GM12878 (cell line): ENCODE results near the gene NPHS1. TPM values are rescaled to one million over a fixed set of nuclear protein-coding genes. Genes with fewer than 3 reads are reported as not detected.
A peak's percentile ranks its signal among the peaks of the same experiment; 100 is the strongest.

ENCODE experiments used
- ATAC-seq: fragments of 200-7000 bp; cut with Tn5 transposase; 3 replicates; pipeline ENCODE4 v1.9.1; 2020; ENCODE audit warnings: mild to moderate bottlenecking, moderate library complexity
- BruUV-seq: library from RNA; stranded (reverse); fragments of 400-500 nt; replicated peaks from 2 replicates; lab custom pipeline; 2021; lab: Mats Ljungman, UMichigan
- CTCF ChIA-PET: fragments of 300-600 bp; sonication (Branson Sonifier 250); formaldehyde crosslinking; extraction: SDS; loops from one replicate; lab custom pipeline; 2021; ENCODE audit warnings: inconsistent platforms; lab: Yijun Ruan, JAX
- POLR2A ChIA-PET: fragments of 350-600 bp; formaldehyde crosslinking; extraction: SDS; loops from one replicate; lab custom pipeline; 2021; ENCODE audit warnings: inconsistent platforms; lab: Charles Lee
- RAD21 ChIA-PET: fragments of 300-600 bp; sonication (Branson Sonifier 250); formaldehyde crosslinking; loops from one replicate; lab custom pipeline; 2023; ENCODE audit warnings: antibody characterized with exemption; ENCODE audit not compliant: unreplicated experiment; lab: Charles Lee
- SMC1A ChIA-PET: fragments of 300-600 bp; sonication (Branson Sonifier 250); formaldehyde crosslinking; loops from one replicate; lab custom pipeline; 2023; ENCODE audit not compliant: unreplicated experiment, uncharacterized antibody; lab: Charles Lee
- DNase-seq: peaks from one replicate; pipeline ENCODE4 v3.0.0-alpha.2; 2011; ENCODE audit warnings: low read depth, low spot score
- FAIRE-seq: peaks from 3 replicates; lab custom pipeline; 2011; peaks lifted over from hg19 to GRCh38; lab: Jason Lieb, UNC
- H2AFZ ChIP-seq: 2 replicates; pipeline ENCODE4 v1.6.0; 2011; ENCODE audit warnings: low read depth, low read length, control low read depth; ENCODE audit not compliant: control insufficient read depth
- H3K27ac ChIP-seq: 2 replicates; pipeline ENCODE4 v1.5.1; 2011; ENCODE audit warnings: control low read depth; ENCODE audit not compliant: control insufficient read depth, insufficient read depth
- H3K27me3 ChIP-seq, 2 experiments: replicated peaks in 1 of 2; 2 replicates each; pipeline versions ENCODE4 v1.6.0 to v1.6.1; 2011; ENCODE audit warnings: low read length in 1 of 2; ENCODE audit not compliant: control insufficient read depth in 2 of 2, insufficient read depth in 2 of 2
- H3K36me3 ChIP-seq, 2 experiments: 2 replicates each; pipeline ENCODE4 v1.5.1; 2011; ENCODE audit warnings: low read length in 1 of 2; ENCODE audit not compliant: control insufficient read depth in 2 of 2, insufficient read depth in 2 of 2
- H3K4me1 ChIP-seq: 2 replicates; pipeline ENCODE4 v1.6.1; 2011; ENCODE audit warnings: mild to moderate bottlenecking, low read length, moderate library complexity, mixed read lengths; ENCODE audit not compliant: control insufficient read depth, insufficient read depth
- H3K4me2 ChIP-seq: 2 replicates; pipeline ENCODE4 v1.6.0; 2011; ENCODE audit warnings: control low read depth; ENCODE audit not compliant: control insufficient read depth, insufficient read depth
- H3K4me3 ChIP-seq: fragments of 200-600 bp; sonication (generic); 2 replicates; pipeline ENCODE4 v1.5.1; 2016
- H3K79me2 ChIP-seq: 2 replicates; pipeline ENCODE4 v1.6.0; 2011; ENCODE audit warnings: low read length; ENCODE audit not compliant: control insufficient read depth, insufficient read depth
- H3K9ac ChIP-seq: 2 replicates; pipeline ENCODE4 v1.8.0; 2011; ENCODE audit warnings: low read length, control low read depth, mixed read lengths; ENCODE audit not compliant: control insufficient read depth, insufficient read depth
- H3K9me3 ChIP-seq: replicated peaks from 3 replicates; pipeline ENCODE4 v1.5.1; 2011; ENCODE audit warnings: mild to moderate bottlenecking, low read length; ENCODE audit not compliant: control insufficient read depth, insufficient read depth
- H4K20me1 ChIP-seq: 2 replicates; pipeline ENCODE4 v1.6.0; 2011; ENCODE audit not compliant: control insufficient read depth, insufficient read depth
- BACH1 ChIP-seq: fragments of 450-650 bp; IDR thresholded peaks from 2 replicates; pipeline ENCODE4 v1.6.1; 2017; ENCODE audit warnings: mild to moderate bottlenecking, borderline replicate concordance
- CHD2 ChIP-seq: IDR thresholded peaks from 2 replicates; pipeline ENCODE4 v1.6.1; 2011; ENCODE audit warnings: low read depth, low read length, improper control_type of control experiment, borderline replicate concordance
- ESRRA ChIP-seq: IDR thresholded peaks from 2 replicates; pipeline ENCODE4 v1.6.1; 2012; ENCODE audit warnings: mild to moderate bottlenecking, low read length, improper control_type of control experiment
- EZH2 ChIP-seq: IDR thresholded peaks from 2 replicates; pipeline ENCODE4 v1.6.1; 2012; ENCODE audit warnings: low read depth, mild to moderate bottlenecking, control low read depth, inconsistent platforms, low read length, borderline replicate concordance; ENCODE audit not compliant: control insufficient read depth
- GABPA ChIP-seq: IDR thresholded peaks from 2 replicates; pipeline ENCODE4 v1.6.1; 2014; ENCODE audit warnings: antibody characterized with exemption, low read depth, mild to moderate bottlenecking, inconsistent platforms
- HDGF ChIP-seq: fragments of 450-650 bp; IDR thresholded peaks from 2 replicates; pipeline ENCODE4 v1.6.1; 2016; ENCODE audit warnings: antibody characterized with exemption
- JUNB ChIP-seq: IDR thresholded peaks from 2 replicates; pipeline ENCODE4 v1.6.1; 2016; ENCODE audit warnings: antibody characterized with exemption, mild to moderate bottlenecking
- MEF2A ChIP-seq: IDR thresholded peaks from 2 replicates; pipeline ENCODE4 v1.6.1; 2011; ENCODE audit warnings: low read depth, mild to moderate bottlenecking, low read length, moderate library complexity; ENCODE audit not compliant: insufficient read depth
- MLLT1 ChIP-seq: fragments of 450-650 bp; IDR thresholded peaks from 2 replicates; pipeline ENCODE4 v1.6.1; 2016; ENCODE audit warnings: mild to moderate bottlenecking
- MTA2 ChIP-seq: fragments of 450-650 bp; IDR thresholded peaks from 2 replicates; pipeline ENCODE4 v1.6.1; 2016; ENCODE audit warnings: low read depth, mild to moderate bottlenecking, moderate library complexity
- NFYA ChIP-seq: IDR thresholded peaks from 2 replicates; pipeline ENCODE4 v1.6.1; 2011; ENCODE audit warnings: low read depth, mild to moderate bottlenecking, low read length, improper control_type of control experiment, borderline replicate concordance
- RCOR1 ChIP-seq: conservative IDR thresholded peaks from 2 replicates; pipeline ENCODE4 v1.6.1; 2012; ENCODE audit warnings: low read depth, low read length, improper control_type of control experiment
- SPI1 ChIP-seq: IDR thresholded peaks from 2 replicates; pipeline ENCODE4 v1.6.1; 2011; ENCODE audit warnings: low read depth, mild to moderate bottlenecking, low read length, moderate library complexity, borderline replicate concordance; ENCODE audit not compliant: insufficient read depth
- SRF ChIP-seq, 2 experiments: IDR thresholded peaks; 2 replicates each; pipeline ENCODE4 v1.6.1; 2011; ENCODE audit warnings: low read depth in 2 of 2, low read length in 2 of 2, mild to moderate bottlenecking in 1 of 2, moderate library complexity in 1 of 2
- SUZ12 ChIP-seq: fragments of 200-600 bp; sonication (generic); IDR thresholded peaks from one replicate; pipeline ENCODE4 v1.6.1; 2018; ENCODE audit warnings: antibody characterized with exemption, mild to moderate bottlenecking; ENCODE audit not compliant: unreplicated experiment
- TCF7 ChIP-seq: IDR thresholded peaks from 2 replicates; pipeline ENCODE4 v1.6.1; 2014; ENCODE audit warnings: antibody characterized with exemption, borderline replicate concordance
- ZNF274 ChIP-seq: IDR thresholded peaks from one replicate; pipeline ENCODE4 v1.8.0; 2011; ENCODE audit not compliant: insufficient read length, insufficient read depth
- WGBS: methylation state at CpG from one replicate; pipeline ENCODE4 v1.1.6; 2016; ENCODE audit warnings: low lambda C conversion rate; ENCODE audit not compliant: insufficient replicate concordance, insufficient coverage; ENCODE audit errors: missing lambda C conversion rate; 5-methylcytosine and 5-hydroxymethylcytosine counted together
- in situ Hi-C: fragments of 300-500 bp; cut with MboI; formaldehyde crosslinking; loops from 9 replicates; pipeline ENCODE4 v1.14.3; 2018; ENCODE audit warnings: mixed read lengths
- intact Hi-C: fragments of 100-400 bp; cut with micrococcal nuclease; formaldehyde crosslinking; loops from one replicate; pipeline ENCODE4 v1.14.2; 2022; ENCODE audit not compliant: unreplicated experiment
- polyA plus RNA-seq, 11 experiments: library from polyadenylated mRNA; depleted of rRNA in 4 of 11; unstranded in 6 of 11; stranded (reverse) in 5 of 11; fragments of >200 nt; fragmentation: Nextera tagmentation in 4 of 11; fragmentation: Illumina TruSeq in 1 of 11; extraction: Ambion mirVana in 4 of 11; extraction: Trizol in 1 of 11; gene quantifications; 1 replicate in 1 of 11; 2 replicates in 10 of 11; pipeline versions ENCODE4 v1.2.1 to v1.2.3, GENCODE V29; 2011 to 2016; ENCODE audit warnings: inconsistent platforms in 2 of 11, missing spikeins in 2 of 11, low read depth in 1 of 11
- total RNA-seq, 4 experiments: library from RNA; depleted of rRNA in 3 of 4; stranded (reverse); fragments of >200 nt in 3 of 4; fragmentation: Illumina TruSeq in 1 of 4; extraction: Trizol in 1 of 4; gene quantifications; 2 replicates each; pipeline versions ENCODE4 v1.2.1 to v1.2.3, GENCODE V29; 2013 to 2021

NPHS1 gene
- total and polyA plus RNA-seq, 10 of the 15 experiments (the other 5 are each of a cell fraction or from before 2014, with no cell fraction given): not detected

DNA sequence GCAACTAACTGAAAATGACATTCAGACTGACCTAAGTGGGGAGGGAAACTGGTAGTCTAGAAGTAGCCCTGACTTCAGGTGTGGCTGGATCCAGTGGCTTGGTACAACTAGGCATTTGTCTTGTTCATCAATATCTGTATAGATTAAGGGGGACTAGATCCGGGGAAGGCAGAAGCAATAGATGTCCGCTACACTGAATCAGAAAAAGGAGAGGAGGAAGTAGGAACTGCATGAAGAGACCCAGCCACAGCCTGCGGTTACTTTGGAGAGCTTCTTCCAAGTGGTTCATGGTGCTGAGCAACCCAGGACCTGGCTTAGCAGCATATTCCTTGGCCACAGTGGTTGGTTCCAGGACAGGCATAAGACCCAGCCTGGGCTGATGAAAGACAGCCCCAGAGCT, 29.7 kb downstream of the NPHS1 start:
- no TSS peak for BruUV-seq
- in situ Hi-C loops: no loop called here
- ChIA-PET RAD21 (no interaction called here), POLR2A (no interaction called here), CTCF (no interaction called here), SMC1A (no interaction called here)
- Histone ChIP-seq H3K36me3 (no peaks in the 10 kb centered on the region), H3K4me2 (no peak overlapping the region), H2AFZ (no peak overlapping the region), H3K27ac (no peak overlapping the region), H3K4me3 (no peak overlapping the region), H3K9ac (no peak overlapping the region), H3K4me1 (no peaks in the 10 kb centered on the region), H3K27me3 (0 out of 4 replicates have a peak, but pooled peaks cover 0 to 3% of the 10 kb centered on the region in 2 experiments), H4K20me1 (no peaks in the 10 kb centered on the region), H3K79me2 (no peaks in the 10 kb centered on the region), H3K9me3 (no peaks in the 10 kb centered on the region)
- ATAC-seq (peak; percentile 63), FAIRE-seq (no peak), DNase-seq (no peak)
- intact Hi-C loops: no loop called here
- 81% methylated on average over 3 of the region's 3 CpGs for WGBS
- TF ChIP-seq SUZ12: no peak
- TF ChIP-seq ESRRA: no peak
- TF ChIP-seq RCOR1: no peak
- TF ChIP-seq NFYA: no peak
- TF ChIP-seq SRF (IDR thresholded peaks at IDR 0.05; ENCODE audit: low read depth in 2 of 2, low read length in 2 of 2): peak in 1 of 2 experiments; percentile 84; a peak in 2 of 4 replicates
- peak; percentile 99 for TF ChIP-seq MLLT1
- no peak for TF ChIP-seq MEF2A
- no peak for TF ChIP-seq EZH2
- no peak for TF ChIP-seq BACH1
- no peak for TF ChIP-seq MTA2
- no peak for TF ChIP-seq CHD2
- no peak for TF ChIP-seq ZNF274
- no peak for TF ChIP-seq JUNB
- peak; percentile 35; the same call in 1 of the 2 replicates for TF ChIP-seq SPI1
- TF ChIP-seq TCF7: no peak
- TF ChIP-seq GABPA: no peak
- TF ChIP-seq HDGF: no peak
